SK-N-SH treated with all-trans-retinoic acid at 6 μM for 48 hours (cell line): Measurements from ENCODE around the gene PPIC.

Source experiments
- ATAC-seq: fragments of 200-7000 bp; cut with Tn5 transposase; 3 replicates; pipeline ENCODE4 v1.9.1; 2020; ENCODE audit warnings: mild to moderate bottlenecking, moderate library complexity
- BACH2 ChIP-seq: fragments of 250-450 bp; sonication (Bioruptor Pico); IDR thresholded peaks from 2 replicates; pipeline ENCODE4 v1.9.0; 2021; ENCODE audit warnings: mild to moderate bottlenecking, borderline replicate concordance
- CSDC2 ChIP-seq: fragments of 250-450 bp; sonication (Bioruptor Pico); IDR thresholded peaks from 2 replicates; pipeline ENCODE4 v1.5.0; 2020; ENCODE audit warnings: mild to moderate bottlenecking, moderate library complexity
- CSRNP3 ChIP-seq: fragments of 250-450 bp; sonication (Bioruptor Pico); IDR thresholded peaks from 2 replicates; pipeline ENCODE4 v1.5.1; 2021; ENCODE audit warnings: mild to moderate bottlenecking, moderate library complexity
- ESRRG ChIP-seq: fragments of 250-450 bp; sonication (Bioruptor Pico); IDR thresholded peaks from 2 replicates; pipeline ENCODE4 v1.6.1; 2021; ENCODE audit warnings: mild to moderate bottlenecking
- ISL1 ChIP-seq: fragments of 250-450 bp; sonication (Bioruptor Pico); IDR thresholded peaks from 2 replicates; pipeline ENCODE4 v2.1.2; 2022; ENCODE audit warnings: mild to moderate bottlenecking, moderate library complexity
- OSR1 ChIP-seq: fragments of 250-450 bp; sonication (Bioruptor Pico); IDR thresholded peaks from 2 replicates; pipeline ENCODE4 v1.8.0; 2022; ENCODE audit warnings: moderate library complexity, mild to moderate bottlenecking, inconsistent platforms
- PATZ1 ChIP-seq: fragments of 250-450 bp; sonication (Bioruptor Pico); IDR thresholded peaks from 2 replicates; pipeline ENCODE4 v1.8.0; 2020; ENCODE audit warnings: mild to moderate bottlenecking, moderate library complexity, borderline replicate concordance
- POU6F1 ChIP-seq: fragments of 250-450 bp; sonication (Bioruptor Pico); IDR thresholded peaks from 2 replicates; pipeline ENCODE4 v1.8.0; 2021; ENCODE audit warnings: low read depth, mild to moderate bottlenecking, moderate library complexity, borderline replicate concordance
- PPARA ChIP-seq: fragments of 250-450 bp; sonication (Bioruptor Pico); IDR thresholded peaks from 2 replicates; pipeline ENCODE4 v1.5.0; 2020; ENCODE audit warnings: mild to moderate bottlenecking, borderline replicate concordance
- RARB ChIP-seq: fragments of 250-450 bp; sonication (Bioruptor Pico); IDR thresholded peaks from 2 replicates; pipeline ENCODE4 v1.8.0; 2021; ENCODE audit warnings: mild to moderate bottlenecking, moderate library complexity
- SNAI2 ChIP-seq: fragments of 250-450 bp; sonication (Bioruptor Pico); IDR thresholded peaks from 2 replicates; pipeline ENCODE4 v1.5.0; 2020; ENCODE audit warnings: mild to moderate bottlenecking, moderate library complexity
- TCF4 ChIP-seq: fragments of 250-450 bp; sonication (Bioruptor Pico); IDR thresholded peaks from 2 replicates; pipeline ENCODE4 v1.8.0; 2021; ENCODE audit warnings: mild to moderate bottlenecking, moderate library complexity, borderline replicate concordance
- TOX ChIP-seq: fragments of 250-450 bp; sonication (Bioruptor Pico); IDR thresholded peaks from 2 replicates; pipeline ENCODE4 v1.8.0; 2021; ENCODE audit warnings: mild to moderate bottlenecking, moderate library complexity, borderline replicate concordance
- TSHZ2 ChIP-seq: fragments of 250-450 bp; sonication (Bioruptor Pico); IDR thresholded peaks from 2 replicates; pipeline ENCODE4 v1.5.0; 2020; ENCODE audit warnings: mild to moderate bottlenecking, moderate library complexity
- ZC3H10 ChIP-seq: fragments of 250-450 bp; sonication (Bioruptor Pico); IDR thresholded peaks from 2 replicates; pipeline ENCODE4 v1.5.1; 2021; ENCODE audit warnings: mild to moderate bottlenecking, moderate library complexity
- ZFP3 ChIP-seq: fragments of 250-450 bp; sonication (Bioruptor Pico); IDR thresholded peaks from 2 replicates; pipeline ENCODE4 v1.5.0; 2020; ENCODE audit warnings: mild to moderate bottlenecking, moderate library complexity
- ZFP30 ChIP-seq: fragments of 450-650 bp; formaldehyde crosslinking; IDR thresholded peaks from 2 replicates; pipeline ENCODE4 v1.5.0; 2022; ENCODE audit warnings: mild to moderate bottlenecking, moderate library complexity
- ZNF565 ChIP-seq: fragments of 450-650 bp; formaldehyde crosslinking; conservative IDR thresholded peaks from 2 replicates; pipeline ENCODE4 v1.5.0; 2020; ENCODE audit warnings: low read depth, mild to moderate bottlenecking, moderate library complexity
- ZNF70 ChIP-seq: fragments of 450-650 bp; formaldehyde crosslinking; IDR thresholded peaks from 2 replicates; pipeline ENCODE4 v1.5.0; 2020; ENCODE audit warnings: mild to moderate bottlenecking, moderate library complexity
- ZNF8 ChIP-seq: fragments of 450-650 bp; formaldehyde crosslinking; IDR thresholded peaks from 2 replicates; pipeline ENCODE4 v1.5.0; 2020; ENCODE audit warnings: mild to moderate bottlenecking, moderate library complexity

The PPIC gene

GRCh38 chr5:123035360-123035917 lies 1.1 kb downstream of the PPIC start:
- 0 out of 3 replicates have a peak, but pooled peaks have one; percentile 2 for ATAC-seq
- TF ChIP-seq CSRNP3 (CRISPR knock-in tag) (no peak), CSDC2 (no peak), POU6F1 (CRISPR knock-in tag) (no peak), ZFP30 (CRISPR knock-in tag) (no peak), ESRRG (CRISPR knock-in tag) (no peak), ZNF565 (CRISPR knock-in tag) (no peak)

GRCh38 chr5:123033157-123033671 lies 3.3 kb downstream of the PPIC start:
- ATAC-seq, result no peak
- TF ChIP-seq SNAI2 (CRISPR knock-in tag) (no peak), CSDC2 (no peak), ZNF565 (CRISPR knock-in tag) (no peak), ISL1 (no peak), TSHZ2 (CRISPR knock-in tag) (no peak), ESRRG (CRISPR knock-in tag) (no peak), OSR1 (CRISPR knock-in tag) (no peak), ZNF70 (CRISPR knock-in tag) (no peak), RARB (CRISPR knock-in tag) (no peak), PPARA (CRISPR knock-in tag) (no peak), POU6F1 (CRISPR knock-in tag) (no peak), TCF4 (CRISPR knock-in tag) (no peak), ZC3H10 (CRISPR knock-in tag) (no peak), PATZ1 (no peak), ZNF8 (CRISPR knock-in tag) (no peak), ZFP30 (CRISPR knock-in tag) (no peak), TOX (CRISPR knock-in tag) (no peak), ZFP3 (no peak), CSRNP3 (CRISPR knock-in tag) (no peak), BACH2 (CRISPR knock-in tag) (no peak)
